ENCODE measurements around the gene ZNF622. TPM values are rescaled to one million over a fixed set of nuclear protein-coding genes. Genes with fewer than 3 reads are reported as not detected.

ZNF622 gene
- total and polyA plus RNA-seq, 10 donors: 11.2 to 23.9 (median 18.6) TPM

DNA sequence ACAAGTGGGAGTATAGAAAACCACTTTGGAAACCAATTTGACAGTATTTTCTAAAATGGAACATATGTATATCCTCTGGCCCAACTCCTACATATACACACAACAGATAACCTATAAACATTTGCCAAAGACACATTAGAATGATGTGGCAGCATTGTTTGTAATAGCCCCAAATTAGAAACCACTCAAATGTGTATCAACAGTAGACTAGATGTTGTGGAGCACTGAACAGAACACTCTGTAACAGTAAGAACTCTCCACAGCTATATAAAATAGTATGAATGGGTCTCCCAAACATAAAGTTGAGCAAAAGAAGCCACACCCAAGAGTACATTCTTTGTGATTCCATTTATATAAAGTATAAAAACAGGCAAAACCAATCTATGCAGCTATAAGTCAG, 6.1 kb downstream of the ZNF622 start:
- peaks cover 31 to 100% (median 76%) of the 10 kb centered on the region in 6 donors for H3K4me1 ChIP-seq
- TF ChIP-seq POLR2AphosphoS5 (IDR thresholded peaks at IDR 0.05): no peak
- TF ChIP-seq CTCF (IDR thresholded peaks at IDR 0.05 in 8 of 11, conservative IDR thresholded peaks at IDR 0.05 in 3 of 11): no peak
- no peak for TF ChIP-seq POLR2A (IDR thresholded peaks at IDR 0.05)
- intact Hi-C loops (cut with DNase I; ENCODE audit: low total_unique reads): loop anchor here (10.0 kb wide), 1 partner anchor 295 kb away; no protein-coding TSS in a partner anchor

GRCh38 chr5:16457853-16458252, 7.7 kb downstream of the ZNF622 start:
- Histone ChIP-seq H3K4me1 (peaks cover 19 to 85% (median 60%) of the 10 kb centered on the region in 6 donors), H3K27ac (no peak overlapping the region), H3K27me3 (replicated peaks in 1 of 7) (no peaks in the 10 kb centered on the region), H3K4me3 (no peak overlapping the region), H3K9me3 (no peaks in the 10 kb centered on the region), H3K36me3 (peaks cover 0 to 100% (median 61%) of the 10 kb centered on the region in 6 donors)
- DNase-seq: no peak
- no peak for TF ChIP-seq POLR2AphosphoS5 (IDR thresholded peaks at IDR 0.05)
- TF ChIP-seq POLR2A (IDR thresholded peaks at IDR 0.05): no peak
- TF ChIP-seq CTCF (IDR thresholded peaks at IDR 0.05 in 8 of 11, conservative IDR thresholded peaks at IDR 0.05 in 3 of 11): peak in 1 of 11 experiments; percentile 13
- 57 to 73% (median 71%) methylated on average over 1 of the region's 1 CpG for WGBS, 5 donors
- intact Hi-C loops (cut with DNase I; ENCODE audit: low total_unique reads): loop anchor here (10.0 kb wide), 1 partner anchor 293 kb away; no protein-coding TSS in a partner anchor

More for the DNA sequence above, 6.1 kb downstream of the ZNF622 start:
- no peak overlapping the region for H3K27ac ChIP-seq
- H3K36me3 ChIP-seq: peaks cover 0 to 92% (median 60%) of the 10 kb centered on the region in 6 donors
- H3K4me3 ChIP-seq: no peak overlapping the region
- no peaks in the 10 kb centered on the region for H3K9me3 ChIP-seq
- no peaks in the 10 kb centered on the region for H3K27me3 ChIP-seq (replicated peaks in 1 of 7)
- no peak for DNase-seq

DNA sequence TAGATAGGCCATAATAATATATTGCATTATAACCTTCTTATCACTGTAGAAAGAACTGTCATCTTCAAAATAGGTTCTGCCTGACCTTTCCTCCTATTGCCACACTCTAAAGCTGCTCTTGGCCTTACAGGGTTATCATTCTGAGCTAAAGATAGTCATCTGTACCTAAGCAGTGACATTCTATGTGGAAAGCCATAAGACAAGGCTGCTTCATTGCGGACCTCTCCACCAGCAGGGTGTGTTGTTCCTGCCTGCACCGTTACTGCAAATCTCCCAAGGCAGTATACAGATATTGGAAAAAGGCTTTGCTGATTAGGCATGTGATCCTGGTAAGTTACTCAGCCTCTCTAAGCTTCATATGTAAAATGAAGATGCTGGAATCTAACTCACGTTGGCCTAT, 8.1 kb downstream of the ZNF622 start:
- H3K36me3 ChIP-seq: peaks cover 0 to 100% (median 61%) of the 10 kb centered on the region in 6 donors
- H3K27me3 ChIP-seq (replicated peaks in 1 of 7): no peaks in the 10 kb centered on the region
- H3K9me3 ChIP-seq: no peaks in the 10 kb centered on the region
- no peak overlapping the region for H3K27ac ChIP-seq
- intact Hi-C loops (cut with DNase I; ENCODE audit: low total_unique reads): loop anchor here (10.0 kb wide), 1 partner anchor 293 kb away; no protein-coding TSS in a partner anchor
- TF ChIP-seq POLR2A (IDR thresholded peaks at IDR 0.05) (no peak), POLR2AphosphoS5 (IDR thresholded peaks at IDR 0.05) (no peak), CTCF (IDR thresholded peaks at IDR 0.05 in 8 of 11, conservative IDR thresholded peaks at IDR 0.05 in 3 of 11) (no peak)
- DNase-seq: no peak
- H3K4me3 ChIP-seq: no peak overlapping the region
- H3K4me1 ChIP-seq: peaks cover 17 to 81% (median 56%) of the 10 kb centered on the region in 6 donors
- 77 to 90% (median 83%) methylated on average over 3 of the region's 3 CpGs for WGBS, 5 donors

DNA sequence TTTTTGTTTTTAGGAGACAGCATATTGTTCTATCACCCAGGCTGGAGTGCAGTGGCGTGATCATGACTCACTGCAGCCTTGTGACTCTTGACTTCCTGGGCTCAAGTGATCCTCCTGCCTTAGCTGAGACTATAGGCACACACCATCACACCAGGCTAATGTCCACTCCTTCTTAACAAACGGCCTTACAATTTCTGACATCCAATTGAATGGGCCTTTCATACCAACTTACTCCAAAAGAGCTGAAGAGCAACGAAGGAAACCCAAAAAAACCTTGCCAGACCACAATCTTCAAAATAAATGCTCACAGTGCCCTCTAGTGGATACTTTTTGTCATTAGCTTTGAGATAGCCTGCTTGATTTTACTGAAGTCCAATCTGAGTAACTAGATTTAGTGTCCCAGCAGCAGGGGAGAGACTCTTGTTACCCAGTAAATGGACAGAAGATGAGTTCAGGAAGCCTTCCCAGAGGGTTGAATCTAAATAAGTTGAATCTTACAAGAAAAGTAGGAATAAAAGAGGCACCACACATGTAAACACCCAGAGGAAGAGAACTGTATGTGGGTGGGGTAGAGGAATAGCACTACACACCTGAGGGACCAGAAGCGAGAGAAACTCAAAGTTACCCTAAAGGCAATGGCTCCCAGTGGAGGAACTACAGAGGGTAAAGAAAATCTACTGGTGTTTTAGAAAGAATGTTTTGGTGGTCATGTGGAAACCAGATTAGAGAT, 9.3 kb downstream of the ZNF622 start:
- 36 to 54% (median 44%) methylated on average over 4 of the region's 4 CpGs for WGBS, 5 donors
- Histone ChIP-seq H3K4me1 (peaks cover 11 to 69% (median 45%) of the 10 kb centered on the region in 6 donors), H3K4me3 (no peak overlapping the region), H3K27me3 (replicated peaks in 1 of 7) (no peaks in the 10 kb centered on the region), H3K9me3 (no peaks in the 10 kb centered on the region), H3K36me3 (peaks cover 0 to 100% (median 61%) of the 10 kb centered on the region in 6 donors), H3K27ac (peak overlapping the region in 1 of 8 donors; percentile 21)
- intact Hi-C loops (cut with DNase I; ENCODE audit: low total_unique reads): loop anchor here (10.0 kb wide), 1 partner anchor 291 kb away; no protein-coding TSS in a partner anchor
- DNase-seq: no peak
- TF ChIP-seq CTCF (IDR thresholded peaks at IDR 0.05 in 8 of 11, conservative IDR thresholded peaks at IDR 0.05 in 3 of 11): peak; percentile 32 to 77 (median 66)
- TF ChIP-seq POLR2A (IDR thresholded peaks at IDR 0.05): no peak
- TF ChIP-seq POLR2AphosphoS5 (IDR thresholded peaks at IDR 0.05): no peak

All from spleen (tissue), 11 donors.